H1 (cell line): ENCODE data around the gene ADGB. TPM values are rescaled to one million over a fixed set of nuclear protein-coding genes. Genes with fewer than 3 reads are reported as not detected.

Experiments used
- CTCF ChIA-PET: fragments of 300-600 bp; sonication (Branson Sonifier 250); formaldehyde crosslinking; loops from one replicate; lab custom pipeline; 2021; ENCODE audit not compliant: partially characterized antibody; lab: Charles Lee
- POLR2A ChIA-PET: fragments of 300-600 bp; sonication (Branson Sonifier 250); formaldehyde crosslinking; loops from one replicate; lab custom pipeline; 2021; ENCODE audit warnings: inconsistent platforms; ENCODE audit not compliant: partially characterized antibody; lab: Charles Lee
- DNase-seq, 2 experiments: peaks; one replicate each; pipeline versions ENCODE4 v3.0.0 to v3.0.0-alpha.2; 2010 to 2022; ENCODE audit warnings: low spot score in 2 of 2, low read depth in 1 of 2, mixed read lengths in 1 of 2
- FAIRE-seq: peaks from 2 replicates; lab custom pipeline; 2011; peaks lifted over from hg19 to GRCh38; lab: Jason Lieb, UNC
- H2AFZ ChIP-seq: 2 replicates; pipeline ENCODE4 v1.8.1; 2012; ENCODE audit warnings: low read length, inconsistent platforms
- H2AK5ac ChIP-seq: 2 replicates; pipeline ENCODE4 v1.6.1; 2013; ENCODE audit warnings: low read depth, low read length
- H2BK120ac ChIP-seq: replicated peaks from 2 replicates; pipeline ENCODE3; 2013; ENCODE audit warnings: low read depth, low read length, inconsistent platforms
- H2BK12ac ChIP-seq: 2 replicates; pipeline ENCODE4 v1.6.1; 2013; ENCODE audit warnings: low read depth, low read length
- H2BK15ac ChIP-seq: 2 replicates; pipeline ENCODE4 v1.6.1; 2013; ENCODE audit warnings: low read length
- H2BK20ac ChIP-seq: 2 replicates; pipeline ENCODE4 v1.6.1; 2013; ENCODE audit warnings: low read length
- H2BK5ac ChIP-seq: 2 replicates; pipeline ENCODE4 v1.6.1; 2013; ENCODE audit warnings: low read depth, low read length
- H3K14ac ChIP-seq: 2 replicates; pipeline ENCODE4 v1.6.1; 2013; ENCODE audit warnings: inconsistent platforms; ENCODE audit not compliant: insufficient read length
- H3K18ac ChIP-seq: 2 replicates; pipeline ENCODE4 v1.6.1; 2013; ENCODE audit warnings: low read length; ENCODE audit errors: extremely low read depth
- H3K23ac ChIP-seq: 2 replicates; pipeline ENCODE4 v1.6.1; 2013; ENCODE audit warnings: inconsistent platforms; ENCODE audit not compliant: insufficient read length
- H3K23me2 ChIP-seq: 2 replicates; pipeline ENCODE4 v1.6.1; 2013; ENCODE audit warnings: low read depth, low read length
- H3K27ac ChIP-seq: 2 replicates; pipeline ENCODE4 v1.6.1; 2011; ENCODE audit warnings: low read depth, low read length, inconsistent platforms
- H3K27me3 ChIP-seq, 4 experiments: replicated peaks in 1 of 4; 1 replicate in 1 of 4; 2 replicates in 3 of 4; pipeline versions ENCODE4 v1.6.1 to v1.8.1; 2011 to 2013; ENCODE audit warnings: low read length in 3 of 4, mild to moderate bottlenecking in 3 of 4, inconsistent platforms in 2 of 4, mixed read lengths in 2 of 4, moderate library complexity in 1 of 4; ENCODE audit not compliant: control insufficient read depth in 3 of 4, insufficient read depth in 3 of 4; ENCODE audit errors: extremely low read depth in 1 of 4
- H3K36me3 ChIP-seq, 4 experiments: 2 replicates each; pipeline versions ENCODE4 v1.6.1 to v1.8.1; 2011 to 2013; ENCODE audit warnings: mild to moderate bottlenecking in 4 of 4, low read length in 3 of 4, moderate library complexity in 2 of 4, control low read depth in 1 of 4, inconsistent platforms in 1 of 4; ENCODE audit not compliant: insufficient read depth in 4 of 4, control insufficient read depth in 2 of 4
- H3K4ac ChIP-seq: replicated peaks from 2 replicates; pipeline ENCODE3; 2013; ENCODE audit warnings: low read length, low read depth, mixed read lengths, inconsistent platforms; ENCODE audit not compliant: insufficient read length
- H3K4me1 ChIP-seq, 4 experiments: replicated peaks in 1 of 4; 1 replicate in 1 of 4; 2 replicates in 3 of 4; pipeline versions ENCODE4 v1.6.1 to v1.8.1; 2011 to 2013; ENCODE audit warnings: low read length in 3 of 4, inconsistent platforms in 2 of 4, mixed read lengths in 1 of 4; ENCODE audit not compliant: insufficient read depth in 4 of 4, control insufficient read depth in 3 of 4
- H3K4me2 ChIP-seq, 2 experiments: 2 replicates each; pipeline versions ENCODE4 v1.6.1 to v1.8.1; 2011 to 2013; ENCODE audit warnings: low read depth in 2 of 2, low read length in 2 of 2, control low read depth in 1 of 2, inconsistent platforms in 1 of 2, mild to moderate bottlenecking in 1 of 2; ENCODE audit not compliant: insufficient read depth in 1 of 2
- H3K4me3 ChIP-seq, 4 experiments: fragments of 200-600, 300-600 bp in 1 of 4; sonication (generic), shearing (Covaris generic), sonication (Bioruptor Twin) in 1 of 4; 2 replicates each; pipeline versions ENCODE4 v1.5.1 to v1.8.1; 2011 to 2016; ENCODE audit warnings: low read length in 4 of 4, low read depth in 3 of 4, control low read depth in 2 of 4, inconsistent platforms in 2 of 4, mild to moderate bottlenecking in 2 of 4, mixed read lengths in 1 of 4, moderate library complexity in 1 of 4; ENCODE audit not compliant: insufficient read depth in 2 of 4; ENCODE audit errors: extremely low read depth in 1 of 4
- H3K56ac ChIP-seq: replicated peaks from 2 replicates; pipeline ENCODE3; 2013; ENCODE audit warnings: low read depth, mild to moderate bottlenecking, mixed read lengths, low read length, inconsistent platforms; ENCODE audit not compliant: insufficient read length
- H3K79me1 ChIP-seq: 2 replicates; pipeline ENCODE4 v1.6.1; 2013; ENCODE audit warnings: low read depth, low read length, control low read depth
- H3K79me2 ChIP-seq, 2 experiments: 2 replicates each; pipeline versions ENCODE4 v1.6.1 to v1.8.1; 2012 to 2013; ENCODE audit warnings: low read length in 2 of 2, mild to moderate bottlenecking in 2 of 2, inconsistent platforms in 1 of 2; ENCODE audit not compliant: insufficient read depth in 2 of 2, control insufficient read depth in 1 of 2
- H3K9ac ChIP-seq, 4 experiments: replicated peaks in 1 of 4; 1 replicate in 1 of 4; 2 replicates in 3 of 4; pipeline versions ENCODE4 v1.6.1 to v1.8.1; 2011 to 2013; ENCODE audit warnings: low read depth in 3 of 4, low read length in 3 of 4, control low read depth in 2 of 4, mild to moderate bottlenecking in 2 of 4, moderate library complexity in 2 of 4, inconsistent platforms in 1 of 4; ENCODE audit errors: extremely low read depth in 1 of 4
- H3K9me3 ChIP-seq, 2 experiments: 2 replicates each; pipeline versions ENCODE4 v1.6.1 to v1.8.1; 2012 to 2013; ENCODE audit warnings: mild to moderate bottlenecking in 2 of 2, moderate library complexity in 2 of 2, control low read depth in 1 of 2, inconsistent platforms in 1 of 2, low read depth in 1 of 2, low read length in 1 of 2, mixed read lengths in 1 of 2; ENCODE audit not compliant: insufficient read depth in 2 of 2
- H4K20me1 ChIP-seq, 2 experiments: replicated peaks in 1 of 2; 2 replicates each; pipeline versions ENCODE3 to v1.8.1; 2011 to 2013; ENCODE audit warnings: inconsistent platforms in 2 of 2, low read length in 2 of 2, mild to moderate bottlenecking in 1 of 2; ENCODE audit not compliant: insufficient read depth in 2 of 2, control insufficient read depth in 1 of 2
- H4K5ac ChIP-seq: 2 replicates; pipeline ENCODE4 v1.6.1; 2013; ENCODE audit warnings: low read length, low read depth, mixed read lengths, inconsistent platforms; ENCODE audit not compliant: insufficient read length
- H4K8ac ChIP-seq: 2 replicates; pipeline ENCODE4 v1.8.0; 2013; ENCODE audit warnings: mild to moderate bottlenecking, moderate library complexity, low read length, inconsistent platforms; ENCODE audit not compliant: insufficient read depth; ENCODE audit errors: extremely low read depth
- H4K91ac ChIP-seq: replicated peaks from 2 replicates; pipeline ENCODE3; 2013; ENCODE audit warnings: low read length, mixed read lengths, inconsistent platforms; ENCODE audit not compliant: insufficient read length
- ASH2L ChIP-seq: fragments of 200-600, 300-600 bp; sonication (generic); IDR thresholded peaks from one replicate; pipeline ENCODE4 v1.7.1; 2017; ENCODE audit warnings: low read length
- BACH1 ChIP-seq: IDR thresholded peaks from 2 replicates; pipeline ENCODE4 v1.6.1; 2012; ENCODE audit warnings: low read length, improper control_type of control experiment
- CBX5 ChIP-seq: fragments of 300-800, 300-1000 bp; sonication (generic); IDR thresholded peaks from 2 replicates; pipeline ENCODE4 v1.7.1; 2016; ENCODE audit warnings: antibody characterized with exemption, low read length, low read depth
- CBX8 ChIP-seq: fragments of 300-800, 300-1000 bp; sonication (generic); IDR thresholded peaks from 2 replicates; pipeline ENCODE4 v1.7.1; 2016; ENCODE audit warnings: low read depth, low read length, borderline replicate concordance
- CHD2 ChIP-seq: IDR thresholded peaks from 2 replicates; pipeline ENCODE4 v1.6.1; 2012; ENCODE audit warnings: low read length, improper control_type of control experiment
- CREB1 ChIP-seq: IDR thresholded peaks from 2 replicates; pipeline ENCODE4 v1.6.1; 2012; ENCODE audit warnings: inconsistent platforms
- CTBP2 ChIP-seq: IDR thresholded peaks from 2 replicates; pipeline ENCODE4 v1.7.0; 2011; ENCODE audit warnings: borderline replicate concordance, mild to moderate bottlenecking, moderate library complexity, mixed read lengths, low read length; ENCODE audit not compliant: insufficient read depth, insufficient read length
- JUND ChIP-seq: IDR thresholded peaks from 2 replicates; pipeline ENCODE4 v1.6.1; 2011; ENCODE audit warnings: mild to moderate bottlenecking, improper control_type of control experiment, low read length
- KDM5A ChIP-seq: fragments of 200-600 bp; IDR thresholded peaks from 2 replicates; pipeline ENCODE4 v1.7.1; 2012; ENCODE audit warnings: mild to moderate bottlenecking, low read length, inconsistent platforms, mixed read lengths
- NRF1 ChIP-seq: IDR thresholded peaks from 2 replicates; pipeline ENCODE4 v1.6.1; 2011; ENCODE audit warnings: mild to moderate bottlenecking, low read depth, low read length, improper control_type of control experiment
- POLR2A ChIP-seq, 2 experiments: IDR thresholded peaks; 1 replicate in 1 of 2; 2 replicates in 1 of 2; pipeline ENCODE4 v1.6.1; 2011; ENCODE audit warnings: low read depth in 2 of 2, low read length in 2 of 2, mild to moderate bottlenecking in 2 of 2; ENCODE audit errors: control extremely low read depth in 1 of 2
- POU5F1 ChIP-seq: IDR thresholded peaks from 2 replicates; pipeline ENCODE4 v1.6.1; 2011; ENCODE audit warnings: low read depth, mild to moderate bottlenecking, low read length, moderate library complexity
- SIX5 ChIP-seq: IDR thresholded peaks from 2 replicates; pipeline ENCODE4 v1.6.1; 2011; ENCODE audit warnings: mild to moderate bottlenecking, low read depth, low read length
- SP1 ChIP-seq: IDR thresholded peaks from 2 replicates; pipeline ENCODE4 v1.6.1; 2011; ENCODE audit warnings: low read depth, low read length
- SP2 ChIP-seq: IDR thresholded peaks from 2 replicates; pipeline ENCODE4 v1.6.1; 2012; ENCODE audit warnings: mild to moderate bottlenecking, low read length, inconsistent platforms
- TCF12 ChIP-seq: IDR thresholded peaks from 2 replicates; pipeline ENCODE4 v1.6.1; 2011; ENCODE audit warnings: low read depth, mild to moderate bottlenecking, low read length
- WGBS, 2 experiments: shearing (Covaris generic) in 1 of 2; methylation state at CpG; one replicate each; pipeline versions ENCODE4 v1.1.6 to v1.1.7; 2013 to 2015; ENCODE audit warnings: low lambda C conversion rate in 2 of 2, mixed read lengths in 2 of 2, inconsistent platforms in 1 of 2, low coverage in 1 of 2, missing lambda C conversion rate in 1 of 2; ENCODE audit not compliant: insufficient replicate concordance in 2 of 2, insufficient coverage in 1 of 2, insufficient read length in 1 of 2; ENCODE audit errors: extremely low coverage in 1 of 2, missing lambda C conversion rate in 1 of 2; 5-methylcytosine and 5-hydroxymethylcytosine counted together
- polyA plus RNA-seq, 7 experiments: library from polyadenylated mRNA; depleted of rRNA in 3 of 7; stranded (reverse) in 5 of 7; unstranded in 2 of 7; fragments of >200 nt in 5 of 7; fragments of 200-250 nt in 2 of 7; gene quantifications; 1 replicate in 5 of 7; 2 replicates in 1 of 7; 4 replicates in 1 of 7; pipeline versions ENCODE4 v1.2.1 to v1.2.3, GENCODE V29; 2011 to 2013; ENCODE audit warnings: missing spikeins in 2 of 7, mixed read lengths in 2 of 7
- total RNA-seq: library from RNA; stranded (reverse); fragmentation: NEBNext Ultra II Directional; extraction: Animal tissue kit (Norgen Biotek cat#: 25700); gene quantifications from 2 replicates; pipeline ENCODE4 v1.2.1, GENCODE V29; 2021

The ADGB gene
- total and polyA plus RNA-seq, 2 of the 8 experiments (the other 6 are each of a cell fraction or from before 2014, with no cell fraction given): not detected

GRCh38 chr6:146709036-146709622 is 110.4 kb downstream of the ADGB start:
- no peak for FAIRE-seq
- TF ChIP-seq SIX5 (no peak), SP1 (no peak), POLR2A (IDR thresholded peaks at IDR 0.05; ENCODE audit: control extremely low read depth in 1 of 2, low read depth in 2 of 2, low read length in 2 of 2) (no peak), CBX5 (no peak), JUND (no peak), NRF1 (no peak), CBX8 (no peak), ASH2L (no peak), BACH1 (no peak), KDM5A (no peak), CHD2 (no peak), POU5F1 (no peak), CTBP2 (no peak), SP2 (no peak), TCF12 (no peak), CREB1 (no peak)

More at GRCh38 chr6:146709036-146709622, 110.4 kb downstream of the ADGB start:
- no peak for DNase-seq
- no peak overlapping the region for H4K5ac ChIP-seq
- H2BK5ac ChIP-seq: no peak overlapping the region
- ChIA-PET CTCF (no interaction called here), POLR2A (no interaction called here)
- H3K79me1 ChIP-seq: no peaks in the 10 kb centered on the region
- no peak overlapping the region for H2AFZ ChIP-seq
- no peak overlapping the region for H4K91ac ChIP-seq
- H3K27me3 ChIP-seq: no peaks in the 10 kb centered on the region
- H3K4me3 ChIP-seq: no peak overlapping the region
- no peak overlapping the region for H2BK12ac ChIP-seq
- H3K4me1 ChIP-seq: no peaks in the 10 kb centered on the region
- no peak overlapping the region for H4K8ac ChIP-seq
- H3K14ac ChIP-seq: peak overlapping the region; percentile 61
- no peak overlapping the region for H3K18ac ChIP-seq
- H3K36me3 ChIP-seq: no peaks in the 10 kb centered on the region
- no peaks in the 10 kb centered on the region for H4K20me1 ChIP-seq
- no peaks in the 10 kb centered on the region for H3K79me2 ChIP-seq
- 88% methylated on average over 2 of the region's 2 CpGs; no CpG with 5 or more reads in 1 of the 2 experiments for WGBS, 2 experiments
- no peak overlapping the region for H3K9ac ChIP-seq
- H3K4ac ChIP-seq: no peak overlapping the region
- H3K23ac ChIP-seq: no peak overlapping the region
- no peak overlapping the region for H2BK15ac ChIP-seq
- H3K4me2 ChIP-seq: no peak overlapping the region
- no peak overlapping the region for H2BK20ac ChIP-seq
- H3K9me3 ChIP-seq: no peaks in the 10 kb centered on the region
- no peaks in the 10 kb centered on the region for H3K23me2 ChIP-seq
- H3K27ac ChIP-seq: no peak overlapping the region
- no peak overlapping the region for H3K56ac ChIP-seq
- H2BK120ac ChIP-seq: no peak overlapping the region
- no peak overlapping the region for H2AK5ac ChIP-seq
